ENCODE data around the gene SASH3. TPM values are rescaled to one million over a fixed set of nuclear protein-coding genes. Genes with fewer than 3 reads are reported as not detected.

SASH3 gene
- total RNA-seq, 1 donor, result not detected

DNA sequence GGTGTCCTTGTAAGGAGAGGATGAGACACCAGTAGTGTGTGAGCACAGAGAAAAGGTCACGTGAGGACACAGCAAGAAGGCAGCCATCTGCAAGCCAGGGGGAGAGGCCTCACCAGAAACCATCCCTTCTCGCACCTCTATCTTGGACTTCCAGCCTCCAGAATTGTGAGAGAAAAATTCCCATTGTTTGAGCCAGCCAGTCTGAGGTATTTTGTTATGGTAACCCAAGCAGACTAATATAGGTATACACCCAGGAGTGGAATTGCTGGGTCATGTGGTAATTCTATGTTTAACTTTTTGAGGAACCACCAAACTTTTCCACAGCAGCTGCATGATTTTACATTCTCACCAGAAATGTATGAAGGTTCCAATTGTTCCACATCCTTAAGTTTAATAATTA, 38.4 kb downstream of the SASH3 start:
- TF ChIP-seq, protein P1, sequence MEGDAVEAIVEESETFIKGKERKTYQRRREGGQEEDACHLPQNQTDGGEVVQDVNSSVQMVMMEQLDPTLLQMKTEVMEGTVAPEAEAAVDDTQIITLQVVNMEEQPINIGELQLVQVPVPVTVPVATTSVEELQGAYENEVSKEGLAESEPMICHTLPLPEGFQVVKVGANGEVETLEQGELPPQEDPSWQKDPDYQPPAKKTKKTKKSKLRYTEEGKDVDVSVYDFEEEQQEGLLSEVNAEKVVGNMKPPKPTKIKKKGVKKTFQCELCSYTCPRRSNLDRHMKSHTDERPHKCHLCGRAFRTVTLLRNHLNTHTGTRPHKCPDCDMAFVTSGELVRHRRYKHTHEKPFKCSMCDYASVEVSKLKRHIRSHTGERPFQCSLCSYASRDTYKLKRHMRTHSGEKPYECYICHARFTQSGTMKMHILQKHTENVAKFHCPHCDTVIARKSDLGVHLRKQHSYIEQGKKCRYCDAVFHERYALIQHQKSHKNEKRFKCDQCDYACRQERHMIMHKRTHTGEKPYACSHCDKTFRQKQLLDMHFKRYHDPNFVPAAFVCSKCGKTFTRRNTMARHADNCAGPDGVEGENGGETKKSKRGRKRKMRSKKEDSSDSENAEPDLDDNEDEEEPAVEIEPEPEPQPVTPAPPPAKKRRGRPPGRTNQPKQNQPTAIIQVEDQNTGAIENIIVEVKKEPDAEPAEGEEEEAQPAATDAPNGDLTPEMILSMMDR (IDR thresholded peaks at IDR 0.05; ENCODE audit: insufficient read depth, low read depth, low read length), result no peak
- DNase-seq (ENCODE audit: low read depth), result peak; percentile 4

GRCh38 chrX:129823115-129823514, 43.4 kb downstream of the SASH3 start:
- H3K4me3 ChIP-seq (ENCODE audit: low read depth, low read length), result no peak overlapping the region
- TF ChIP-seq, protein P1 (IDR thresholded peaks at IDR 0.05; ENCODE audit: insufficient read depth, low read depth, low read length), result peak; percentile 55
- peak; percentile 34 for DNase-seq (ENCODE audit: low read depth)

More for the DNA sequence above, 38.4 kb downstream of the SASH3 start:
- no peak overlapping the region for H3K4me3 ChIP-seq (ENCODE audit: low read depth, low read length)

- DNase-seq (ENCODE audit: low read depth), result peak; percentile 12
- H3K4me3 ChIP-seq (ENCODE audit: low read depth, low read length), result no peak overlapping the region
- TF ChIP-seq, protein P1 (IDR thresholded peaks at IDR 0.05; ENCODE audit: insufficient read depth, low read depth, low read length), result no peak
Measured at GRCh38 chrX:129823522-129823921, 43.8 kb downstream of the SASH3 start.

- TF ChIP-seq, protein P1 (IDR thresholded peaks at IDR 0.05; ENCODE audit: insufficient read depth, low read depth, low read length), result no peak
- no peak for DNase-seq (ENCODE audit: low read depth)
- H3K4me3 ChIP-seq (ENCODE audit: low read depth, low read length), result no peak overlapping the region
Measured at GRCh38 chrX:129824620-129825019, 44.9 kb downstream of the SASH3 start.

- no peak overlapping the region for H3K4me3 ChIP-seq (ENCODE audit: low read depth, low read length)
- no peak for DNase-seq (ENCODE audit: low read depth)
- TF ChIP-seq, protein P1 (IDR thresholded peaks at IDR 0.05; ENCODE audit: insufficient read depth, low read depth, low read length), result no peak
Measured at GRCh38 chrX:129825746-129826505, 46.2 kb downstream of the SASH3 start.

DNA sequence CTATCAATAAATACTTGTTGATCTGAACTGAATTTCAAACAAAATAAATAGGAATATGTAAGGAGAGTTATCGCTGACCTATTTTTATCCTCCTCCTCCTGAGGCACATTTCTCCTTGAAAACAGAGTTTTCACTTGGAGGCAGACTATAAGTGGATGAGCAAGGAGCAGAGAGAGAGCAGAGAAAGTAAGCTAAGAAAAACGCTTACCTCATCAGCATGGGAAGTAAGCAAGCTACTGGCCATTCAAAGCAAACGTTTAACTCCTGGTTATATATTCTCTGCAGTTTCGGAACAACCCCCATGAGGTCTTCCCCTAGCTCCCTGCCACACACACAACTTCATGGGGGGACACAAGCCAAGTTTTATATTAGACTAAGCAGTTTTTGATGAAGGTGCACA, 50.7 kb downstream of the SASH3 start:
- no peak for DNase-seq (ENCODE audit: low read depth)
- H3K4me3 ChIP-seq (ENCODE audit: low read depth, low read length), result no peak overlapping the region
- TF ChIP-seq, protein P1 (IDR thresholded peaks at IDR 0.05; ENCODE audit: insufficient read depth, low read depth, low read length), result no peak
